GM12873 (cell line): ENCODE measurements around the gene LMTK2.

Experiments used
- TF ChIP-seq, protein P1 (sequence below): IDR thresholded peaks from 2 replicates; pipeline ENCODE4 v1.5.1; 2012; ENCODE audit warnings: low read depth, mild to moderate bottlenecking, moderate library complexity, low read length, control low read depth; ENCODE audit not compliant: insufficient read depth; ENCODE audit errors: missing control alignments

The LMTK2 gene

GRCh38 chr7:98217623-98218582 is 111.2 kb downstream of the LMTK2 start:
- TF ChIP-seq, protein P1, sequence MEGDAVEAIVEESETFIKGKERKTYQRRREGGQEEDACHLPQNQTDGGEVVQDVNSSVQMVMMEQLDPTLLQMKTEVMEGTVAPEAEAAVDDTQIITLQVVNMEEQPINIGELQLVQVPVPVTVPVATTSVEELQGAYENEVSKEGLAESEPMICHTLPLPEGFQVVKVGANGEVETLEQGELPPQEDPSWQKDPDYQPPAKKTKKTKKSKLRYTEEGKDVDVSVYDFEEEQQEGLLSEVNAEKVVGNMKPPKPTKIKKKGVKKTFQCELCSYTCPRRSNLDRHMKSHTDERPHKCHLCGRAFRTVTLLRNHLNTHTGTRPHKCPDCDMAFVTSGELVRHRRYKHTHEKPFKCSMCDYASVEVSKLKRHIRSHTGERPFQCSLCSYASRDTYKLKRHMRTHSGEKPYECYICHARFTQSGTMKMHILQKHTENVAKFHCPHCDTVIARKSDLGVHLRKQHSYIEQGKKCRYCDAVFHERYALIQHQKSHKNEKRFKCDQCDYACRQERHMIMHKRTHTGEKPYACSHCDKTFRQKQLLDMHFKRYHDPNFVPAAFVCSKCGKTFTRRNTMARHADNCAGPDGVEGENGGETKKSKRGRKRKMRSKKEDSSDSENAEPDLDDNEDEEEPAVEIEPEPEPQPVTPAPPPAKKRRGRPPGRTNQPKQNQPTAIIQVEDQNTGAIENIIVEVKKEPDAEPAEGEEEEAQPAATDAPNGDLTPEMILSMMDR, result no peak

- TF ChIP-seq, protein P1, result no peak
Measured at GRCh38 chr7:98221611-98222532, 115.2 kb downstream of the LMTK2 start.

- TF ChIP-seq, protein P1, result no peak
Measured at GRCh38 chr7:98222533-98223195, 116.0 kb downstream of the LMTK2 start.

- TF ChIP-seq, protein P1, result no peak
Measured at GRCh38 chr7:98223351-98223897, 116.8 kb downstream of the LMTK2 start.

DNA sequence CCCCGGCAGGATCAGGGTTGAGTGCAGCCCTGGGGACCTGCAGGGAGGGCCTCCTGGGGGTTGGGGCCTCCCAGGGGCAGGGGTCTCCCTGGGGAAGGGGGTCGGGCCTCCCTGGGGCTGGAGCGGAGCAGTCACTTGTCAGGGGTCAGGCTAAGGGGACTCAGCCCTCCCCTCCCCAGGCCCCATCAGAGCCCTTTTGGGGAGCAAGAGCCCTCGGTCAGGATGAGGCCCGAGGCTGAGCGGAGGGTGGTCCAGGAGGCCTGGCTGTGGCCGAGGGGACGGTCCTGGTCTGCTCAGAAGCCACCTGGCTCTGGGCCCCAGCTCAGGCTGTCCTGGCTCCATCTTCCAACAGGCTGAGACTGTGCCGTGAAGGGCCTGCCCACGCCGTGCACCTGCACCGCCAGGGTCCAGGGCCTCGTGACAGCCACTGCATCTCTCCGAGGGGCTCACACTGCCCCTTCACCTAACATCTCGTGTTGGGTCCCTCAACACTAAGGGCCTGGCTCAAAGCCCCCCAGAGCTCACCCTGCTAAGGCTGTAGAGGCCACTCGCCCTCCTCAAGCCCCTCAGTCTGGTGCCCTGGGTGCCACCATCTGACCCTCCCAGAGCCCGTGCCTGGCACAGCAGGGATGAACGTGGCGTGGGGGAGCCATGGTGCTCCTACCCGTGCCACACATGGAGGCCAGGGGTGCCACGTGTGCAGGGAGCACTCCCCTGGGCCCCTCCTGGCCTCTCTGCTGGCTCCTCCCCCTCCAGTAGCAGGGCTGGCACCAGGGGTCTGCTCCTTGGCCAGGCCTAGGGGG is 117.4 kb downstream of the LMTK2 start:
- TF ChIP-seq, protein P1, result no peak

GRCh38 chr7:98224701-98225181 is 118.1 kb downstream of the LMTK2 start:
- TF ChIP-seq, protein P1, result no peak
